ENCODE measurements around the gene TBPL1. TPM values are rescaled to one million over a fixed set of nuclear protein-coding genes. Genes with fewer than 3 reads are reported as not detected.
"Not testable (repeated sequence)": the region's sequence is repeated elsewhere in the genome, so short reads cannot be mapped to it uniquely, and the experiment has no call there.

Gene TBPL1
- total and polyA plus RNA-seq, 2 of the 13 experiments (the other 11 are each of a cell fraction or from before 2014, with no cell fraction given): 25.3 to 39.3 TPM

GRCh38 chr6:133967347-133967746 lies 14.3 kb downstream of the TBPL1 start:
- H2AFZ ChIP-seq (ENCODE audit: low read length): no peak overlapping the region
- intact Hi-C loops (cut with micrococcal nuclease; ENCODE audit: unreplicated experiment) (no loop called here), in situ Hi-C loops (cut with HindIII; ENCODE audit: extremely low pct_ligation_motif_present, low pct_unique_long_range_greater_than_20kb) (no loop called here)
- H3K9ac ChIP-seq (ENCODE audit: insufficient read depth, low read depth, low read length): no peak overlapping the region
- 98% methylated on average over 4 of the region's 4 CpGs for WGBS (ENCODE audit: low lambda C conversion rate)
- FAIRE-seq: no peak
- no peak overlapping the region for H3K4me2 ChIP-seq (ENCODE audit: low read depth, low read length)
- H3K27me3 ChIP-seq (ENCODE audit: control insufficient read depth in 1 of 2, insufficient read depth in 2 of 2, low read length in 2 of 2): no peaks in the 10 kb centered on the region
- H3K27ac ChIP-seq (ENCODE audit: extremely low read length, insufficient read depth, low read length): no peak overlapping the region
- no TSS peak for BruUV-seq (replicated peaks)
- no peaks in the 10 kb centered on the region for H3K4me1 ChIP-seq (ENCODE audit: insufficient read depth, low read length)
- CTCF ChIA-PET (ENCODE audit: low intra/inter-chr PET ratio, low total read pairs): no interaction called here
- no peaks in the 10 kb centered on the region for H4K20me1 ChIP-seq (ENCODE audit: insufficient read depth, low read length)
- DNase-seq (ENCODE audit: low spot score): no peak
- H3K36me3 ChIP-seq (replicated peaks in 1 of 2; ENCODE audit: control insufficient read depth in 1 of 2, insufficient read depth in 2 of 2, low read length in 2 of 2): no peaks in the 10 kb centered on the region
- no peaks in the 10 kb centered on the region for H3K9me3 ChIP-seq (ENCODE audit: low read length)
- H3K4me3 ChIP-seq (replicated peaks in 1 of 3; ENCODE audit: insufficient read depth in 1 of 3, low read depth in 2 of 3, low read length in 3 of 3): no peak overlapping the region
- H3K79me2 ChIP-seq (ENCODE audit: insufficient read depth, low read length): peaks cover 11% of the 10 kb centered on the region
- ATAC-seq: no peak
- TF ChIP-seq NR2F1 (CRISPR knock-in tag; IDR thresholded peaks at IDR 0.05) (no peak), ZNF670 (CRISPR knock-in tag; IDR thresholded peaks at IDR 0.05; ENCODE audit: borderline replicate concordance) (no peak), SYNCRIP (IDR thresholded peaks at IDR 0.05; ENCODE audit: insufficient read depth, low read depth, low read length) (no peak), ZNF281 (CRISPR knock-in tag; IDR thresholded peaks at IDR 0.05; ENCODE audit: borderline replicate concordance) (no peak), BRCA1 (CRISPR knock-in tag; IDR thresholded peaks at IDR 0.05) (no peak), ZNF572 (CRISPR knock-in tag; IDR thresholded peaks at IDR 0.05) (no peak)
- POLR2A ChIA-PET: no interaction called here

GRCh38 chr6:133967835-133968234 lies 14.8 kb downstream of the TBPL1 start:
- 95% methylated on average over 8 of the region's 8 CpGs for WGBS (ENCODE audit: low lambda C conversion rate)
- H3K79me2 ChIP-seq (ENCODE audit: insufficient read depth, low read length); H3K27me3 ChIP-seq (ENCODE audit: control insufficient read depth in 1 of 2, insufficient read depth in 2 of 2, low read length in 2 of 2); H3K27ac ChIP-seq (ENCODE audit: extremely low read length, insufficient read depth, low read length); in situ Hi-C loops (cut with HindIII; ENCODE audit: extremely low pct_ligation_motif_present, low pct_unique_long_range_greater_than_20kb); BruUV-seq (replicated peaks); H3K9me3 ChIP-seq (ENCODE audit: low read length); intact Hi-C loops (cut with micrococcal nuclease; ENCODE audit: unreplicated experiment); H3K4me1 ChIP-seq (ENCODE audit: insufficient read depth, low read length); CTCF ChIA-PET (ENCODE audit: low intra/inter-chr PET ratio, low total read pairs); DNase-seq (ENCODE audit: low spot score); H4K20me1 ChIP-seq (ENCODE audit: insufficient read depth, low read length); H3K4me2 ChIP-seq (ENCODE audit: low read depth, low read length); H3K4me3 ChIP-seq (replicated peaks in 1 of 3; ENCODE audit: insufficient read depth in 1 of 3, low read depth in 2 of 3, low read length in 3 of 3); ATAC-seq; H3K36me3 ChIP-seq (replicated peaks in 1 of 2; ENCODE audit: control insufficient read depth in 1 of 2, insufficient read depth in 2 of 2, low read length in 2 of 2); H2AFZ ChIP-seq (ENCODE audit: low read length); H3K9ac ChIP-seq (ENCODE audit: insufficient read depth, low read depth, low read length); POLR2A ChIA-PET; FAIRE-seq: not testable (repeated sequence)
- TF ChIP-seq MNT (IDR thresholded peaks at IDR 0.05): peak; percentile 57; the same call in 1 of the 2 replicates
